GM12891 (cell line): Measurements from ENCODE around the gene SNX32.

ENCODE experiments used
- PAX5 ChIP-seq: IDR thresholded peaks from 2 replicates; pipeline ENCODE4 v1.6.1; 2011; ENCODE audit warnings: low read length, moderate library complexity, mild to moderate bottlenecking; ENCODE audit not compliant: insufficient read depth, severe bottlenecking
- POLR2A ChIP-seq: IDR thresholded peaks from 2 replicates; pipeline ENCODE4 v1.6.1; 2011; ENCODE audit warnings: low read depth, low read length, control low read depth
- POLR2AphosphoS5 ChIP-seq: IDR thresholded peaks from 2 replicates; pipeline ENCODE4 v1.6.1; 2011; ENCODE audit warnings: low read depth, low read length, control low read depth

- no peak for TF ChIP-seq POLR2A
- no peak for TF ChIP-seq POLR2AphosphoS5
- TF ChIP-seq PAX5 = no peak
Observed at GRCh38 chr11:65803797-65804492, 29.8 kb upstream of the SNX32 start.
